ENCODE results near the gene ZCCHC2. TPM values are rescaled to one million over a fixed set of nuclear protein-coding genes. Genes with fewer than 3 reads are reported as not detected.
A peak's percentile ranks its signal among the peaks of the same experiment; 100 is the strongest.

ZCCHC2 gene
- total and polyA plus RNA-seq, 2 of the 4 experiments (the other 2 are of a cell fraction): 3.2 to 3.6 TPM

DNA sequence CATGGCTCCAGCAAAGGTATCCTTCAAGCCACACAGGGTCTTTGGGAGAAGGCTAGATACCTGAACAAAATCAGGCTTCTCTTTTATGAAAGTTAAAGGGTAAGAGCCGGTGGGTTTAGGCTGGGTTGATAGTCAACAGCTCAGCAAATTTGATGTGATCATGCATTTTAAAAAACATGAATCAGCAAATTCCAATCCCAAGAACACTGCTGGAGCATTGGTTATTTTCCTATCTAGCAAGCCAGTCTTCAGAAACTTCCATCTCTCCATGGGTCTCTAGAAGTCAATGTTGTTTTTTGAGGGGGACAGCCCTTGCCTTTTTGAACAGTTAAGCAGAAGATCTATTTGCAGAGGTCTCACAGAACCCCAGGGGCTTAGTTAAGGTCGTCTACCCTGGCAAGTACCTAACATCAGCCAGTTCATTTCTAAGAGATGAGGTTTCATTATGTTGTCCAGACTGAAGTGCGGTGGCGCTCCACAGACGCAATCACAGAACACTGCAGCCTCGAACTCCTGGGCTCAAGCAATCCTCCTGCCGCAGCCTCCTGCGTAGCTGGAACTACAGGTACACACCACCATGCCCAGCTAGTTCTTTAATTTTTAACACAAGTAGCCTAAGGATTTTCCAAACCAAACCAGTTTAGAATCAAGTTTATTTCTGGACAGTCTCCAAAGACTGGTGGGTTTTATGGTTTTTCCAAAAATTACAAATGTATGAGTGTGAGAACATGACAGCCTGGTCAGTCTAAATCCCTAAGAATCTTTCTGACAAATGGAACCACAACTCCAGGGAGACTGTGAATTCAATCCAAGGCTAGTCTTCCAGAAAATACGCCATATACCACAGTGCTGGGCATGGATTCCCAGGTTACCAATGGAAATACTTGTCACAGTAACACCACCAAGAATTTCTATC is 4.1 kb upstream of the ZCCHC2 start:
- H4K5ac ChIP-seq (ENCODE audit: low read depth, low read length): no peak overlapping the region
- H2AK9ac ChIP-seq (replicated peaks; ENCODE audit: low read depth, low read length, poor library complexity): no peak overlapping the region
- dilution Hi-C loops (cut with HindIII; ENCODE audit: low sequenced_read_pairs, unreplicated experiment) (no loop called here), intact Hi-C loops (cut with micrococcal nuclease) (no loop called here), in situ Hi-C loops (cut with MboI; ENCODE audit: low sequenced_read_pairs) (no loop called here)
- H2BK15ac ChIP-seq (ENCODE audit: low read depth, low read length): no peak overlapping the region
- no peak overlapping the region for H4K91ac ChIP-seq (ENCODE audit: insufficient read depth, low read depth, low read length)
- no peak overlapping the region for H3K27ac ChIP-seq (ENCODE audit: insufficient read depth, low read length)
- H2AK5ac ChIP-seq (ENCODE audit: low read depth, low read length): no peak overlapping the region
- H2BK120ac ChIP-seq (ENCODE audit: low read depth, low read length): no peak overlapping the region
- H3K4me1 ChIP-seq (ENCODE audit: control insufficient read depth, insufficient read depth, low read length): no peaks in the 10 kb centered on the region
- no peaks in the 10 kb centered on the region; the same call in 1 of the 2 replicates for H3K9me3 ChIP-seq (ENCODE audit: control insufficient read depth, insufficient read depth, low read length)
- CTCF ChIA-PET: no interaction called here
- no peaks in the 10 kb centered on the region for H3K36me3 ChIP-seq (ENCODE audit: control insufficient read depth, insufficient read depth, low read length)
- no peak overlapping the region for H3K4ac ChIP-seq (ENCODE audit: low read depth, low read length)
- no CpG with 5 or more reads among the region's 9 CpGs for WGBS, 2 experiments (ENCODE audit: extremely low coverage in 2 of 2, insufficient read length in 1 of 2)
- H2BK20ac ChIP-seq (ENCODE audit: low read depth, low read length): no peak overlapping the region
- no peak overlapping the region for H2BK5ac ChIP-seq (ENCODE audit: low read depth, low read length, poor library complexity, severe bottlenecking)
- no peak overlapping the region for H3K4me2 ChIP-seq (ENCODE audit: low read depth, low read length)
- H2AFZ ChIP-seq (replicated peaks; ENCODE audit: low read length, poor library complexity): no peak overlapping the region
- H3K23ac ChIP-seq (ENCODE audit: low read depth, low read length): no peak overlapping the region
- no peak overlapping the region for H4K8ac ChIP-seq (ENCODE audit: low read depth in 2 of 2, low read length in 2 of 2)
- no peak for ATAC-seq (ENCODE audit: low read depth)
- H3K18ac ChIP-seq (ENCODE audit: low read depth, low read length): no peak overlapping the region
- H3K79me1 ChIP-seq (ENCODE audit: low read depth in 1 of 2, low read length in 2 of 2): no peaks in the 10 kb centered on the region
- no peak overlapping the region for H3K4me3 ChIP-seq (ENCODE audit: insufficient read depth, low read depth, low read length)
- H3K9me1 ChIP-seq (ENCODE audit: insufficient read depth, low read length): no peaks in the 10 kb centered on the region
- no peak overlapping the region for H3K14ac ChIP-seq (replicated peaks; ENCODE audit: low read depth, low read length)
- no peak overlapping the region for H3K9ac ChIP-seq (ENCODE audit: low read depth, low read length)
- no TSS peak for BruUV-seq (replicated peaks)
- DNase-seq: no peak
- H3K56ac ChIP-seq (ENCODE audit: extremely low read depth, insufficient read depth, low read length): no peak overlapping the region
- POLR2A ChIA-PET (ENCODE audit: unreplicated experiment): no interaction called here
- peaks cover 3% of the 10 kb centered on the region; the same call in 1 of the 2 replicates for H4K20me1 ChIP-seq (ENCODE audit: insufficient read depth, low read length)
- TF ChIP-seq MAFK (IDR thresholded peaks at IDR 0.05; ENCODE audit: low read depth, low read length): peak; percentile 93
- TF ChIP-seq CEBPB (IDR thresholded peaks at IDR 0.05; ENCODE audit: low read depth, low read length): no peak
- TF ChIP-seq POLR2A (IDR thresholded peaks at IDR 0.05; ENCODE audit: low read depth, low read length): no peak
- no peak for TF ChIP-seq RFX5 (IDR thresholded peaks at IDR 0.05; ENCODE audit: low read depth, low read length)
- peak; percentile 62 for TF ChIP-seq NFE2L2 (IDR thresholded peaks at IDR 0.05; ENCODE audit: low read depth, low read length)
- TF ChIP-seq, protein P1, sequence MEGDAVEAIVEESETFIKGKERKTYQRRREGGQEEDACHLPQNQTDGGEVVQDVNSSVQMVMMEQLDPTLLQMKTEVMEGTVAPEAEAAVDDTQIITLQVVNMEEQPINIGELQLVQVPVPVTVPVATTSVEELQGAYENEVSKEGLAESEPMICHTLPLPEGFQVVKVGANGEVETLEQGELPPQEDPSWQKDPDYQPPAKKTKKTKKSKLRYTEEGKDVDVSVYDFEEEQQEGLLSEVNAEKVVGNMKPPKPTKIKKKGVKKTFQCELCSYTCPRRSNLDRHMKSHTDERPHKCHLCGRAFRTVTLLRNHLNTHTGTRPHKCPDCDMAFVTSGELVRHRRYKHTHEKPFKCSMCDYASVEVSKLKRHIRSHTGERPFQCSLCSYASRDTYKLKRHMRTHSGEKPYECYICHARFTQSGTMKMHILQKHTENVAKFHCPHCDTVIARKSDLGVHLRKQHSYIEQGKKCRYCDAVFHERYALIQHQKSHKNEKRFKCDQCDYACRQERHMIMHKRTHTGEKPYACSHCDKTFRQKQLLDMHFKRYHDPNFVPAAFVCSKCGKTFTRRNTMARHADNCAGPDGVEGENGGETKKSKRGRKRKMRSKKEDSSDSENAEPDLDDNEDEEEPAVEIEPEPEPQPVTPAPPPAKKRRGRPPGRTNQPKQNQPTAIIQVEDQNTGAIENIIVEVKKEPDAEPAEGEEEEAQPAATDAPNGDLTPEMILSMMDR (conservative IDR thresholded peaks at IDR 0.05; ENCODE audit: low read depth, low read length): no peak
- no peak for TF ChIP-seq CHD1 (IDR thresholded peaks at IDR 0.05; ENCODE audit: low read depth, low read length)
- no peak for TF ChIP-seq FOS (IDR thresholded peaks at IDR 0.05; ENCODE audit: low read depth, low read length)
- peaks cover 2% of the 10 kb centered on the region; the same call in 1 of the 2 replicates for H3K27me3 ChIP-seq (ENCODE audit: control insufficient read depth, insufficient read depth, low read length)

Measured in IMR-90 (cell line).